Measurements from ENCODE around the gene SOX6.

DNA sequence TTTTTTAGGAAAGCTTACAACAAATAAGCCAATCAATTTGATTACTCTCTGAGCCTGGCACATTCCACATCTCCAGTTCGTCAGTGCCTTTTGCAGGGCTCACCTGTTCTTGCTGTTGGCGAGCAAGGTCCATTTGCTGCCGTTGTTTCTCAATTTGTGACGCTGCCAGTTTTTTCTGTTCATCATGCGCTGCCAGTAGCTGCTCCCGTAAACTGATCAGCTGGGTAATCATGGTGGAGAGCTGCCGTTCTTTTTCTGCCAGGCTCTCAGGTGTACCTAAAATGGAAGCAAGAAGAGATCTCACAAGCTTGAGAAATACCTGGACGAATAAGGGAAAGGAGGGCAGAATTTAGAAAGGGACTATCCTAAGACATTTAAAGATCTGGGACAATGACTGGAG, 169.7 kb downstream of the SOX6 start:
- no peak for TF ChIP-seq CTCF (IDR thresholded peaks at IDR 0.05)
- TF ChIP-seq POLR2AphosphoS5 (IDR thresholded peaks at IDR 0.05; ENCODE audit: low read depth, low read length), result no peak
- no peak for TF ChIP-seq TCF7L2 (IDR thresholded peaks at IDR 0.05; ENCODE audit: low read depth, low read length)
- no peak for TF ChIP-seq REST (IDR thresholded peaks at IDR 0.05; ENCODE audit: insufficient read depth in 1 of 2, low read depth in 2 of 2, low read length in 1 of 2)
